ENCODE data around the gene FAM222A.

Gene FAM222A

DNA sequence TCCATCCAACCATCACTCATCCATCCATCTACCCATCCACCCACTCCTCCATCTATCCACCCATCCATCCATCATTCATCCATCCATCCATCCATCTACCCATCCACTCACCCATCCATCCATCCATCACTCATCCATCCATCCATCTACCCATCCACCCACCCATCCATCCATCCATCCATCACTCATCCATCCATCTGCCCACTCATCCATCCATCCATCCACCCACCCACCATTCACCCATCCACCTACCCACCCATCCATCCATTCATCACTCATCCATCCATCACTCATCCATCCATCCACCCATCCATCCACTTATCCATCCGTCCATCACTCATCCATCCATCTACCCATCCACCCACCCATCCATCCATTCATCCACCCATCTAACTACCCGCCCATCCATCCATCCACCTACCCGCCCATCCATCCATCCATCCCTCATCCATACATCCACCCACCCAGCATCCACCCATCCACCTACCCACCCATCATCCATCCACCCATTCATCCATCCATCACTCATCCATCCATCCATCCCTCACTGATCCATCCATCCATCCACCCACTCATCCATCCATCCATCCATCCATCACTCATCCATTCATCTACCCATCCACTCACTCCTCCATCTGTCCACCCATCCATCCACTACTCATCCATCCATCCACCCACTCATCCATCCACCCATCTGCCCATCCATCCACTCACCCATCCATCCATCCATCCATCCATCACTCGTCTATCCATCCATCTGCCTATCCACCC lies 95.4 kb downstream of the FAM222A start:
- no peaks in the 10 kb centered on the region for H3K27me3 ChIP-seq
- H3K4me1 ChIP-seq: no peaks in the 10 kb centered on the region
- H3K4me3 ChIP-seq (ENCODE audit: low read depth, low read length): no peak overlapping the region
- DNase-seq: no peak
- H3K36me3 ChIP-seq: no peaks in the 10 kb centered on the region
- TF ChIP-seq, protein P1, sequence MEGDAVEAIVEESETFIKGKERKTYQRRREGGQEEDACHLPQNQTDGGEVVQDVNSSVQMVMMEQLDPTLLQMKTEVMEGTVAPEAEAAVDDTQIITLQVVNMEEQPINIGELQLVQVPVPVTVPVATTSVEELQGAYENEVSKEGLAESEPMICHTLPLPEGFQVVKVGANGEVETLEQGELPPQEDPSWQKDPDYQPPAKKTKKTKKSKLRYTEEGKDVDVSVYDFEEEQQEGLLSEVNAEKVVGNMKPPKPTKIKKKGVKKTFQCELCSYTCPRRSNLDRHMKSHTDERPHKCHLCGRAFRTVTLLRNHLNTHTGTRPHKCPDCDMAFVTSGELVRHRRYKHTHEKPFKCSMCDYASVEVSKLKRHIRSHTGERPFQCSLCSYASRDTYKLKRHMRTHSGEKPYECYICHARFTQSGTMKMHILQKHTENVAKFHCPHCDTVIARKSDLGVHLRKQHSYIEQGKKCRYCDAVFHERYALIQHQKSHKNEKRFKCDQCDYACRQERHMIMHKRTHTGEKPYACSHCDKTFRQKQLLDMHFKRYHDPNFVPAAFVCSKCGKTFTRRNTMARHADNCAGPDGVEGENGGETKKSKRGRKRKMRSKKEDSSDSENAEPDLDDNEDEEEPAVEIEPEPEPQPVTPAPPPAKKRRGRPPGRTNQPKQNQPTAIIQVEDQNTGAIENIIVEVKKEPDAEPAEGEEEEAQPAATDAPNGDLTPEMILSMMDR (IDR thresholded peaks at IDR 0.05; ENCODE audit: low read depth, low read length): no peak
- no peaks in the 10 kb centered on the region for H3K9me3 ChIP-seq

DNA sequence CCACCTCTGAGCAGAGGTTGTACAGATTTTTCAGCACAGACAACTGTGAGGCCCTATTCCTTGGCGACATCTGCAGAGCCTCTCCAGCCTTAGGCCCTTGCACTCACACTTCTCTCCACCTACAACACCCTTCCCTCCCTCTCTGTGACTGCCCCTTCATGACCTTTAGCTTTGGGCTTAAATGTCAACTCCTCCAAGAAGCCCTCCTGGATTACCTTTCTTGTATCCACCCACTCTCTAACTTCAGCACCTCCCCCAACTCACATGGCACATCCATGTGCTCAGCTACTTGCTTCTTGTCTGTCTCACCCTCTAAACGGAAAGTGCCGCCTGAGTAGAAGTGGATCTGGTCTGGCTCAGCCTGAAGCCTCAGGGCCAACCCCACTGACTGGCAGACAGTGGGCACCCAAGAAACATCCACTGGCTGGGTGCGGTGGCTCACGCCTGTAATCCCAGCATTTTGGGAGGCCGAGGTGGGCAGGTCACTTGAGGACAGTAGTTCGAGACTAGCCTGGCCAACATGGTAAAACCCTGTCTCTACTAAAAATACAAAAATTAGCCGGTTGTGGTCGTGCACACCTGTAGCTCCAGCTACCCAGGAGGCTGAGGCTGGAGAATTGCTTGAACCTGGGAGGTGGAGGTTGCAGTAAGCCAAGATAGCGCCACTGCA lies 97.5 kb downstream of the FAM222A start:
- Histone ChIP-seq H3K9me3 (no peaks in the 10 kb centered on the region), H3K4me1 (no peaks in the 10 kb centered on the region), H3K27me3 (no peaks in the 10 kb centered on the region), H3K4me3 (ENCODE audit: low read depth, low read length) (no peak overlapping the region), H3K36me3 (no peaks in the 10 kb centered on the region)
- no peak for DNase-seq
- TF ChIP-seq, protein P1 (IDR thresholded peaks at IDR 0.05; ENCODE audit: low read depth, low read length): no peak

DNA sequence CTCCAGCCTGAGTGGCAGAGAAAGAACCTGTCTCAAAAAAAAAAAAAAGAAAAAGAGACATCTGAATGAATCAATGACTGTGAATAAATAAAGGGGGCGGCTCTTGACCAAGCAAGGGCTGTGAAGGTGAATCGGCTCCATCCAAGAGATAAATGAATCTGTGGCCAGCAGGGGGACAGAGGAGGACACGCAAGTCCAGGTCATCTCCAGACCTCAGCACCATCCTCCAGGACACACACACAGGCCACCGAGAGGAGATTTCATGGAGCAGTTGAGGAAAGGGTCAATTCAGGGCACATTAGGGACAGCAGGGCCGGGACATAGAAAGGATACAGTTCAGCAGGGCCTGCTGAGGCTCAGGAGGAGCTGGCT lies 98.0 kb downstream of the FAM222A start:
- DNase-seq: no peak
- no peak overlapping the region for H3K4me3 ChIP-seq (ENCODE audit: low read depth, low read length)
- TF ChIP-seq, protein P1 (IDR thresholded peaks at IDR 0.05; ENCODE audit: low read depth, low read length): no peak
- no peaks in the 10 kb centered on the region for H3K4me1 ChIP-seq
- no peaks in the 10 kb centered on the region for H3K9me3 ChIP-seq
- H3K36me3 ChIP-seq: no peaks in the 10 kb centered on the region
- no peaks in the 10 kb centered on the region for H3K27me3 ChIP-seq

DNA sequence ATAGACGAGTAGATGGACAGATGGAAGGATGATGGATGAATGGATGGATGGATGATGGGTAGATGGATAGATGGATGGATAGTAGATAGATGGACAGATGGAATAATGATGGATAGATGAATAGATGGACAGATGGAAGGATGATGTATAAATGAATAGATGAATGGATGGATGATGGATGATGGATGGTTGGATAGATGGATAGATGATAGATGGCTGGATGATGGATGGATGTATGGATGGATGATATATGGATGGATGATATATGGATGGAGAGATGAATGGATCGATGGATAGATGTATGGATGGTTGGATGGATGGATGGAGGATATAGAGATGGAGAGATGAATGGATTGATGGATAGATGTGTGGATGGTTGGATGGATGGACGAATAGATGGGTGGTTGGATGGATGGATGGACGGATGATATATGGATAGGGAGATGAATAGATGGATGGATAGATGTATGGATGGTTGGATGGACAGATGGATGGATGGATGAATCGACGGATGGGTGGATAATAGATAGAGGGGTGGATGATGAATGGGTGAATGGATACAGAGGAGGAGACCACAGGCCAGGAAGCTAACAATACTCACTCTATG lies 100.3 kb downstream of the FAM222A start:
- TF ChIP-seq, protein P1 (IDR thresholded peaks at IDR 0.05; ENCODE audit: low read depth, low read length): no peak
- DNase-seq: no peak
- H3K4me3 ChIP-seq (ENCODE audit: low read depth, low read length): no peak overlapping the region
- no peaks in the 10 kb centered on the region for H3K4me1 ChIP-seq
- no peaks in the 10 kb centered on the region for H3K9me3 ChIP-seq
- no peaks in the 10 kb centered on the region for H3K27me3 ChIP-seq
- no peaks in the 10 kb centered on the region for H3K36me3 ChIP-seq

DNA sequence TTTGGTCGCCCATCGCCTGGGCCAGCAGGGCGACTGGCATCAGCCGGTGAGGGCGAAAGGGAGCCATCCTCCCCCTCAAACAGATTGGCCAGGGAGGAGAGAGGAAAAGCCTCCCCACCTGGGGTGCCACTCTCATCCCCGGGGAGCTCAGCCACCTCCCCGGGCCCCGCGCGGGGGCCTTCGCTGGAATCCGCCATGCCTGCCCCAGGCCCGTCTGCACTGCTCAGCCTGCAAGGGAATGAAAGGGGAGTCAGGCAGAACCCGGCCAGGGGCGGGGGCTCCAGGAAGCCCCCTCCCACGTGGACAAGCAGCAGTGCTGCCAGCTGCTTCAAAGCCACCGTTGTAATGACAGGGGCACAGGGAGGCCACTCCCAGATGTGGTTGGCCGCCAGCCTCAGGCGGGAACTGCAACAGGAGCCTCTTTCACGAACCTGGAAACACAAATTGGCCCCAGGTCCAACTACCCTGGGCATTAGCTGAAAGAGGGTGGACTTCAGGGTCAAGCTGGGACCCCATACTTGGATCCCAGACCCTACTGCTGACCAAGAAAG lies 101.0 kb downstream of the FAM222A start:
- no peaks in the 10 kb centered on the region for H3K9me3 ChIP-seq
- H3K4me1 ChIP-seq: no peaks in the 10 kb centered on the region
- TF ChIP-seq, protein P1 (IDR thresholded peaks at IDR 0.05; ENCODE audit: low read depth, low read length): no peak
- no peak overlapping the region for H3K4me3 ChIP-seq (ENCODE audit: low read depth, low read length)
- no peak for DNase-seq
- H3K27me3 ChIP-seq: no peaks in the 10 kb centered on the region; the same call in 1 of the 2 replicates
- no peaks in the 10 kb centered on the region for H3K36me3 ChIP-seq
